Astrocyte of the hippocampus (primary cell): Measurements from ENCODE around the gene CSGALNACT2.
A peak's percentile ranks its signal among the peaks of the same experiment; 100 is the strongest.

Source experiments
- DNase-seq: peaks from one replicate; pipeline ENCODE4 v3.0.0; 2011; ENCODE audit warnings: low read depth, low spot score

CSGALNACT2 gene

GRCh38 chr10:43123361-43124093, 14.7 kb upstream of the CSGALNACT2 start:
- no peak for DNase-seq

- no peak for DNase-seq
Observed at GRCh38 chr10:43124094-43124521, 14.1 kb upstream of the CSGALNACT2 start.

GRCh38 chr10:43124574-43125273, 13.5 kb upstream of the CSGALNACT2 start:
- DNase-seq: no peak

- DNase-seq: no peak
Observed at GRCh38 chr10:43125274-43125845, 12.9 kb upstream of the CSGALNACT2 start.

GRCh38 chr10:43125881-43126731, 12.1 kb upstream of the CSGALNACT2 start:
- DNase-seq: no peak

- no peak for DNase-seq
Observed at GRCh38 chr10:43126759-43127424, 11.4 kb upstream of the CSGALNACT2 start.

GRCh38 chr10:43127442-43127841, 10.8 kb upstream of the CSGALNACT2 start:
- DNase-seq: no peak

GRCh38 chr10:43128331-43128730, 9.9 kb upstream of the CSGALNACT2 start:
- peak; percentile 46 for DNase-seq

- DNase-seq: peak; percentile 92
Observed at GRCh38 chr10:43128958-43129706, 9.1 kb upstream of the CSGALNACT2 start.

GRCh38 chr10:43130770-43131171, 7.5 kb upstream of the CSGALNACT2 start:
- no peak for DNase-seq

GRCh38 chr10:43131256-43131655, 7.0 kb upstream of the CSGALNACT2 start:
- no peak for DNase-seq

- DNase-seq: no peak
Observed at GRCh38 chr10:43131906-43132305, 6.3 kb upstream of the CSGALNACT2 start.

GRCh38 chr10:43132867-43133787, 5.1 kb upstream of the CSGALNACT2 start:
- DNase-seq: no peak

GRCh38 chr10:43134126-43134905, 3.9 kb upstream of the CSGALNACT2 start:
- no peak for DNase-seq

- no peak for DNase-seq
Observed at GRCh38 chr10:43135064-43135463, 3.2 kb upstream of the CSGALNACT2 start.

GRCh38 chr10:43135656-43136055, 2.6 kb upstream of the CSGALNACT2 start:
- DNase-seq: no peak

- no peak for DNase-seq
Observed at GRCh38 chr10:43136432-43136831, 1.8 kb upstream of the CSGALNACT2 start.

- DNase-seq: peak; percentile 36
Observed at GRCh38 chr10:43136995-43137716, 1.1 kb upstream of the CSGALNACT2 start.
